Glomerular endothelial cell (primary cell): ENCODE results near the gene VILL. TPM values are rescaled to one million over a fixed set of nuclear protein-coding genes. Genes with fewer than 3 reads are reported as not detected.

Experiments
- DNase-seq: peaks from one replicate; pipeline ENCODE4 v3.0.0-alpha.2; 2011; ENCODE audit warnings: low read depth, low spot score; ENCODE audit errors: extremely low read depth
- total RNA-seq: library from RNA; depleted of rRNA; stranded (reverse); fragments of >200 nt; gene quantifications from 2 replicates; pipeline ENCODE4 v1.2.3, GENCODE V29; 2015

The VILL gene
- total RNA-seq = 6.7 and 7.6 TPM in 2 replicates

- no peak for DNase-seq
Measured at GRCh38 chr3:37990527-37990926, at the start of gene VILL. Gene VILL, plus strand, starts transcription at chr3:37990786. Its CDS starts 2,887 bp downstream, at chr3:37993673.

GRCh38 chr3:37941608-37942508, 48.7 kb upstream of the VILL start:
- DNase-seq = no peak

- no peak for DNase-seq
Measured at GRCh38 chr3:37942646-37943045, 47.9 kb upstream of the VILL start.

- DNase-seq = no peak
Measured at GRCh38 chr3:37943126-37943525, 47.5 kb upstream of the VILL start.

- no peak for DNase-seq
Measured at GRCh38 chr3:37943631-37944314, 46.8 kb upstream of the VILL start.

- DNase-seq = no peak
Measured at GRCh38 chr3:37944391-37944842, 46.2 kb upstream of the VILL start.

GRCh38 chr3:37945156-37945806, 45.3 kb upstream of the VILL start:
- no peak for DNase-seq

- peak; percentile 64 for DNase-seq
Measured at GRCh38 chr3:37945807-37946530, 44.6 kb upstream of the VILL start.

- DNase-seq = no peak
Measured at GRCh38 chr3:37946531-37946889, 44.1 kb upstream of the VILL start.

GRCh38 chr3:37949866-37950265, 40.7 kb upstream of the VILL start:
- no peak for DNase-seq

- DNase-seq = no peak
Measured at GRCh38 chr3:37952564-37952963, 38.0 kb upstream of the VILL start.

GRCh38 chr3:37953226-37953625, 37.4 kb upstream of the VILL start:
- DNase-seq = no peak

- DNase-seq = no peak
Measured at GRCh38 chr3:37953707-37954394, 36.7 kb upstream of the VILL start.

GRCh38 chr3:37954881-37955280, 35.7 kb upstream of the VILL start:
- no peak for DNase-seq

GRCh38 chr3:37955918-37956707, 34.5 kb upstream of the VILL start:
- no peak for DNase-seq

- DNase-seq = no peak
Measured at GRCh38 chr3:37956723-37957538, 33.7 kb upstream of the VILL start.

- DNase-seq = no peak
Measured at GRCh38 chr3:37957539-37957936, 33.0 kb upstream of the VILL start.

- DNase-seq = no peak
Measured at GRCh38 chr3:37961622-37962431, 28.8 kb upstream of the VILL start.
